K562 (cell line): ENCODE results near the gene ACTRT3.

ENCODE experiments used
- BCL6 ChIP-seq: fragments of 250-450 bp; sonication (Bioruptor Pico); IDR thresholded peaks from 2 replicates; pipeline ENCODE4 v1.4.0; 2020
- BRCA1 ChIP-seq, 2 experiments: fragments of 450-650 bp in 1 of 2; sonication (generic) in 1 of 2; formaldehyde crosslinking in 1 of 2; IDR thresholded peaks; 2 replicates each; pipeline versions ENCODE4 v1.5.0 to v1.6.1; 2017 to 2020; ENCODE audit warnings: mild to moderate bottlenecking in 1 of 2, missing genetic modification reagents in 1 of 2
- CSDE1 ChIP-seq, 2 experiments: fragments of 450-650 bp; IDR thresholded peaks; 2 replicates each; pipeline ENCODE4 v1.6.1; 2016; ENCODE audit warnings: mild to moderate bottlenecking in 1 of 2
- ESRRA ChIP-seq: fragments of 450-650 bp; IDR thresholded peaks from 2 replicates; pipeline ENCODE4 v1.6.1; 2014; ENCODE audit warnings: low read depth, mild to moderate bottlenecking, moderate library complexity, borderline replicate concordance
- HMG20A ChIP-seq: fragments of 450-650 bp; formaldehyde crosslinking; conservative IDR thresholded peaks from 2 replicates; pipeline ENCODE4 v1.4.0; 2020; ENCODE audit warnings: mild to moderate bottlenecking, mixed read lengths
- RAD51 ChIP-seq: fragments of 450-650 bp; IDR thresholded peaks from 2 replicates; pipeline ENCODE4 v1.7.1; 2016; ENCODE audit warnings: low read depth, mild to moderate bottlenecking, borderline replicate concordance
- SMC3 ChIP-seq: conservative IDR thresholded peaks from 2 replicates; pipeline ENCODE4 v1.6.1; 2011; ENCODE audit warnings: low read depth, low read length, improper control_type of control experiment; ENCODE audit not compliant: insufficient read depth
- ZFP36 ChIP-seq: fragments of 150-350 bp; IDR thresholded peaks from 2 replicates; pipeline ENCODE4 v1.6.1; 2018; ENCODE audit warnings: low read length, low read depth; ENCODE audit not compliant: partially characterized antibody
- TF ChIP-seq, protein P1 (sequence below), 3 experiments: IDR thresholded peaks in 2 of 3; conservative IDR thresholded peaks in 1 of 3; 2 replicates each; pipeline ENCODE4 v1.5.1; 2011 to 2012; ENCODE audit warnings: low read length in 3 of 3, mild to moderate bottlenecking in 3 of 3, control low read depth in 2 of 3, improper control_type of control experiment in 1 of 3, inconsistent platforms in 1 of 3, low read depth in 1 of 3, mixed read lengths in 1 of 3, moderate library complexity in 1 of 3; ENCODE audit not compliant: insufficient read depth in 2 of 3
- TF ChIP-seq, protein P2 (sequence below): sonication (generic); formaldehyde crosslinking; IDR thresholded peaks from 2 replicates; pipeline ENCODE4 v1.8.0; 2022; ENCODE audit warnings: mild to moderate bottlenecking, missing genetic modification reagents

DNA sequence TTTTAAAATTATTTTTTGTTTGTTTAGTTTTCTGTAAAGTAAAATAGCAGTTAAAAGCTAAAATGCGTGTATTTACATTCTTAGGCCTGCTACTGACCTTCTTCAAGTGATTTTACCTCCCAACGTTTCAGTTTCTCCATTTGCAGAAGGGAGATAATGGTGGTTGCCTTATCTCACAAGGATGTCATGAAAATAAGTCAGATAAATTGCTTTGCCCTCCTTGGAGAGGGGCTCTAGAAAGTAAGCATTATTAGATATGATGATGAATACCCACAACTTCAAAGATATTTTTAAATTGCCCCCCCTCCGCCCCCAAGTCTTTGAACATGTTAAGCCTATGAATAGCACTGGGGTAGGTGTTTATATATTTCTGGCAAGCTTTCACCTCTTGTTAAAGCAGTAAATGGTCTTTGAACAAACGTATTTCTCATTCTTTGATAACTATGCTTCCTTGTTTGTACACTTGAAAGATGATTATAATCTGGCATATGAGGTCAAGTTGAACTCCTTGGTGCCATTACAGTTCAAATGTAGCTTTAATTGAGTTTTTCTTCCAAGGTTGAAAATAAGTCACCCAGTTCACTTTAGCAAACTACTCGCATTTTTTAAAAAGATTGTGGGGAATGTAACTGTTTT lies 10.9 kb downstream of the ACTRT3 start:
- TF ChIP-seq HMG20A (CRISPR knock-in tag) (no peak), ZFP36 (no peak), RAD51 (no peak), CSDE1 (IDR thresholded peaks at IDR 0.05) (no peak), BRCA1 (IDR thresholded peaks at IDR 0.05) (no peak), BRCA1 (CRISPR knock-in tag; IDR thresholded peaks at IDR 0.05) (no peak), BCL6 (CRISPR knock-in tag) (no peak), SMC3 (no peak), ESRRA (no peak)
- TF ChIP-seq, protein P1, sequence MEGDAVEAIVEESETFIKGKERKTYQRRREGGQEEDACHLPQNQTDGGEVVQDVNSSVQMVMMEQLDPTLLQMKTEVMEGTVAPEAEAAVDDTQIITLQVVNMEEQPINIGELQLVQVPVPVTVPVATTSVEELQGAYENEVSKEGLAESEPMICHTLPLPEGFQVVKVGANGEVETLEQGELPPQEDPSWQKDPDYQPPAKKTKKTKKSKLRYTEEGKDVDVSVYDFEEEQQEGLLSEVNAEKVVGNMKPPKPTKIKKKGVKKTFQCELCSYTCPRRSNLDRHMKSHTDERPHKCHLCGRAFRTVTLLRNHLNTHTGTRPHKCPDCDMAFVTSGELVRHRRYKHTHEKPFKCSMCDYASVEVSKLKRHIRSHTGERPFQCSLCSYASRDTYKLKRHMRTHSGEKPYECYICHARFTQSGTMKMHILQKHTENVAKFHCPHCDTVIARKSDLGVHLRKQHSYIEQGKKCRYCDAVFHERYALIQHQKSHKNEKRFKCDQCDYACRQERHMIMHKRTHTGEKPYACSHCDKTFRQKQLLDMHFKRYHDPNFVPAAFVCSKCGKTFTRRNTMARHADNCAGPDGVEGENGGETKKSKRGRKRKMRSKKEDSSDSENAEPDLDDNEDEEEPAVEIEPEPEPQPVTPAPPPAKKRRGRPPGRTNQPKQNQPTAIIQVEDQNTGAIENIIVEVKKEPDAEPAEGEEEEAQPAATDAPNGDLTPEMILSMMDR (IDR thresholded peaks at IDR 0.05 in 2 of 3, conservative IDR thresholded peaks at IDR 0.05 in 1 of 3; ENCODE audit: insufficient read depth in 2 of 3, low read depth in 1 of 3, low read length in 3 of 3): no peak
- TF ChIP-seq, protein P2, sequence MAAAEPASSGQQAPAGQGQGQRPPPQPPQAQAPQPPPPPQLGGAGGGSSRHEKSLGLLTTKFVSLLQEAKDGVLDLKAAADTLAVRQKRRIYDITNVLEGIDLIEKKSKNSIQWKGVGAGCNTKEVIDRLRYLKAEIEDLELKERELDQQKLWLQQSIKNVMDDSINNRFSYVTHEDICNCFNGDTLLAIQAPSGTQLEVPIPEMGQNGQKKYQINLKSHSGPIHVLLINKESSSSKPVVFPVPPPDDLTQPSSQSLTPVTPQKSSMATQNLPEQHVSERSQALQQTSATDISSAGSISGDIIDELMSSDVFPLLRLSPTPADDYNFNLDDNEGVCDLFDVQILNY (CRISPR knock-in tag): no peak
